A172 (cell line): Measurements from ENCODE around the gene ATP6V1D. TPM values are rescaled to one million over a fixed set of nuclear protein-coding genes. Genes with fewer than 3 reads are reported as not detected.
"Not testable (repeated sequence)": the region's sequence is repeated elsewhere in the genome, so short reads cannot be mapped to it uniquely, and the experiment has no call there.

Experiments used
- DNase-seq: peaks from one replicate; pipeline ENCODE4 v3.0.0-alpha.2; 2015; ENCODE audit warnings: low spot score
- total RNA-seq: library from RNA; depleted of rRNA; stranded (reverse); fragments of >200 nt; shearing (Covaris generic); gene quantifications from 2 replicates; pipeline ENCODE4 v1.2.3, GENCODE V29; 2014; rRNA removed

ATP6V1D gene
- total RNA-seq: 159 and 183 TPM in 2 replicates

DNA sequence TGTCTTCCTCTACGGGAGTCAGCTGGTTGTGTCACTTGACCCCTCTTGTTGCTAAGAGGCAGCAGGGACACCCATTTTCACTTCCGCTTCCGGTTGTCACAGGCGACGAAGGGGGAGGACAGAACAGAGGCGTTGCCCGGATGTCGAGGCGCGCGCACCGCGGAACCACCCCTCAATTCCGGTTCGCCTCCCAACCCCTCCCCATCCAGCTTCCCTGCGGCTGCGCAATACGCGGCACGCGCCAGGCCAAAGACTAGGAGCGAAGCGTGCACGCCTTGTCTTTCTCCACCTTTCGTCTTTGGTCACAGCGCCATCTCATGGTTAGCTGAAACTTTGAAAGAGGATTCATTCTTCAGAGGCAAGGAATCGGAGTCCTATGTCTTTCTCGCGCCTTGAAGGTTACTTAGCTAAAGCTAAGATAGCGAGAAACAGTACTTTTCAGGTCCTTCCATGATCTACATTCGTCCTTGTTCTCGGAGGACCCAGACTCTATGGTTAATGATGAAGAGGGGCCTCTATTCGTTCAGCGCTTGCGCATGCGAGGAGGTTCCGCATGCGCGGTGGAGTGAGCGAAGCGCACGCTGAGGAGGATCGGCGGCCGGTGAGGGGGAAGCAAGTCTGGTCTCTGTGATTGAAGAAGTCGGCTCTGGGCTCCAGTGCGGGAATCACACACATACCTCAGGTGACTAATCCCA, at the start of gene ATP6V1D, which contains the start of gene EIF2S1:
Gene ATP6V1D (minus strand): TSS at position 30 of the 695 bp plus-strand sequence. CDS start 106 bp downstream, outside the sequence.
Gene EIF2S1 (plus strand): TSS at position 554 of the 695 bp plus-strand sequence. CDS start 4,440 bp downstream, outside the sequence.
- DNase-seq: peak; percentile 96

DNA sequence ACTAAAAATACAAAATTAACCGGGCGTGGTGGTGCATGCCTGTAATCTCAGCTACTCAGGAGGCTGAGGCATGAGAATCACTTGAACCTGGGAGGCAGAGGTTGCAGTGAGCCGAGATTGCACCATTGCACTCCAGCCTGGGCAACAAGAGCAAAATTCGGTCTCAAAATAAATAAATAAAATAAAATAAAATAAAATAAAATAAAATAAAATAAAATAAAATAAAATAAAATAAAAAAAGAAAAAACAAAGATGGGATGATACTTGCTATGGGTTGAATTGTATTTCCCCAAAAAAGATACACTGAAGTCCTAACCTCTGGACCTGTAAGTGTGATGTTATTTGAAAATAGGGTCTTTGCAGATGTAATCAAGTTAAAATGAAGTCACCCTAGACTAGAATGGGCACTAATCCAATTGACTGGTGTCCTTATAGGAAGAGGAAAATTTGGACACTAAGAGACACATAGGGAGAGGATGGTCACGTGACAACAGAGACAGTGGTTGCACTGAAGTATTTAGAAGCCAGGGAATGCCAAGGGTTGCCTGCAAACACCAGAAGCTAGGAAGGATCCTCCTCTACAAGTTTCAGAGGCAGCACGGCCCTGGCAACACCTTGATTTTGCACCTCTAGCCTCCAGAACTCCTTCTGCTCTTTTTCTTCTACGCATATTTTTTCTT, 48.7 kb upstream of the ATP6V1D start:
- DNase-seq: not testable (repeated sequence)

- DNase-seq: no peak
These were observed 46.2 kb upstream of the ATP6V1D start for GRCh38 chr14:67405771-67406170.

DNA sequence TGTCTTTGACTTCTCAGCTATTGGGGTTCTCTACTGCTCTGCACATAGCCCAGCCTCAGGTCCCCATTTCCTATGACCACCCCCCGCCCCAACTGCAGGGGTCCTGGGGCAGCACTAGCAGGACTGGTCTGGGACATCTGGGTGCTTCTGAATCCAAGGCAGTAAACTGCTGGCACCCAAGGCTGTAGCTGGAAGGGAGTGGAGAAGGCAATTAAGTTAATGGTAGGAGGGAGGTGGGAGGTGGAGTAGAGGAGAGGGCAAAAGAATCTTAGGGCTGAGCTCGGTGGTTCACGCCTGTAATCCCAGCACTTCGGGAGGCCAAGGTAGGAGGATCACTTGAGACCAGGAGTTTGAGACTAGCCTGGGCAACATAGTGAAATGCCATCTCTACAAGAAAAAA, 40.8 kb upstream of the ATP6V1D start:
- no peak for DNase-seq

GRCh38 chr14:67397536-67397935, 37.9 kb upstream of the ATP6V1D start:
- DNase-seq: no peak

GRCh38 chr14:67396381-67396970, 36.9 kb upstream of the ATP6V1D start:
- DNase-seq: peak; percentile 50

DNA sequence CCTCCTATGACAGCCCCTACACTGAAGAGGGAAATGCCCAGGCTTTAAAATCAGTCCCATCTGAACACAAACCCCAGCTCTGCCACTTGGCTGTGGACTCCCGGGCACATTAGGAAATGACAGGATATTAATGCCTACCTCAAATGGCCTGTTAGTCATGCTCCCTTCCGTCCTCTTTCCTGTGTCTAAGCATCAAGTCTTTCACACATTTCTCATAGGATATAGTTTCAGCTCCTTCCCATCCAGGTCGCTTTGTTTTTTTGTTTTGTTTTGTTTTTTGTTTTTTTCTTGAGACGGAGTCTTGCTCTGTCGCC, 36.2 kb upstream of the ATP6V1D start:
- peak; percentile 45 for DNase-seq

DNA sequence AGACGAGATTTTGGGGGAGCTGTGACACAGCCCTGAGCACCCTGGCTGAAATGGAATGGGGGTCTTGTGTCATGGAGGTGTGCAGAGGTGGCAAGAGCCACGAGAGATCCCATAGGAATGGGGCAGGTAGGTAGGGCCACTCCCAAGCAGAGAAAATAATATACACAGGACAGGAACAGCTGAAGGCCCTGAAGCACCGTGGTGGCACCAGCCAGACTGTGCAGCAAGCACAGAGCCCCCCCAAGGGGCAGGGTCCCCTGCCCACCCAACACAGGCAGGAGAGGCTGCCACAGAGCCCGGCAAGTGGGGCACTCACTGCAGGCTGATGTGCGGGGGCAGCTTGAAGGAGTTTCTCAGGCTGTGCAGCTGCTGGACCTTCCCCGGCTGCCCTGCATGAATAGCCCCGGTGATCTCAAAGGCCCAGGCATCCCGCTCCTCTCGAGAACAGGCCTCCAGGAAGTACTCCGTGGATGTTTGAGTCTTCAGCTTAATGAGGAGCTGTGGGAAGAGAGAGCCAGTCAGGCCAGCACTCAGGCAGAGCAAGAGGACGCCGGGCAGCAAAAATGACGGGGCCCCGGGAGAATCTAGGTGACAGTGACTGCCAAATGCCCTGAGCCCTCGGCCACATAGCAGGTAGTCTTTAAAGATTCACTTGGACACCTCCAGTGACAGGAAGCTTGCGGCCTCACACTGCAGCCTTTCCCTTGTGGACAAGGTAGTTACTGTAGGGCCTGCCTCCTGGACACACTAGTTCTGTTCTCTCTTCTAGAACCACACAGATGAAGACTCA, 35.7 kb upstream of the ATP6V1D start:
- DNase-seq: no peak

GRCh38 chr14:67393689-67394088, 34.1 kb upstream of the ATP6V1D start:
- DNase-seq: peak; percentile 28

- no peak for DNase-seq
These were observed 33.2 kb upstream of the ATP6V1D start for GRCh38 chr14:67392800-67393199.

DNA sequence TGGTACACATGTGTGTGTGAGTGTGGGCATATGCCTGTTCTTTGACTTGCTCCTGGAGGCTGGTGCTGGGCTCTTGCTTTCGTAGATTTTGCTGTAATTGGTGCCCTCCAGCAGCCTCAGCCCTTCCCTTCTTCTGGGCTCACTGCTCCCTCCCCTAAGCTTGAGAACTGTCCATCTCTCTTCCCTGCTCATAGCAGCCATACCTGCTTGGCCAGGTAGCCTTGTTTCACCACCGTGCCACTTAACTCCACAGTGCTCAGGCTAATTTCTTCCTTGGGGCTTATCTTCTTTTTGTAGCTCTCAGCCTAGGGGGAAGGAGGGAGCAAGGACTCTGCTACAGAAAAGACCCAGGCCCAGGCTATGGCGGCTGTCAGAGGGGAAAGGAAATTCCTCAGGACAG, 32.5 kb upstream of the ATP6V1D start:
- DNase-seq: no peak

GRCh38 chr14:67391268-67391667, 31.7 kb upstream of the ATP6V1D start:
- no peak for DNase-seq

GRCh38 chr14:67389811-67390534, 30.4 kb upstream of the ATP6V1D start:
- DNase-seq: no peak

GRCh38 chr14:67389275-67389674, 29.7 kb upstream of the ATP6V1D start:
- DNase-seq: no peak

- no peak for DNase-seq
These were observed 27.6 kb upstream of the ATP6V1D start for GRCh38 chr14:67387195-67387594.

GRCh38 chr14:67385618-67386017, 26.0 kb upstream of the ATP6V1D start:
- no peak for DNase-seq

DNA sequence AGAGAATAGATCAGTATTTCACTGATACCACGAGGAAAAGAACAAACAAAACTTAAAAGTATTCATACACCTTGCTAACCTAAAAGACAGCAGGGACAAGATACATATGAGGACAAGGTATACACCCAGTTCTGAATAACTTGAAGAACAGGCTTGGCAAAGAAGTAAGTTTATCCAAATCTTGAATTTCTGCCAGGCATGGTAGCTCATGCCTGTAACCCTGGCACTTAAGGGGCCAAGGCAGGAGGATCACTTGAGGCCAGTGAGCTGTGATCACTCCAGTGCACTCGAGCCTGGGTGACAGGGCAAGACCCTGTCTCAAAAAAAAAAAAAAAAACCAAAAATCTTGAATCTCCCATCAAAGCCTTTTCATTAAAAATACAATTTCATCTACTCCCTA, 25.5 kb upstream of the ATP6V1D start:
- no peak for DNase-seq

GRCh38 chr14:67377916-67378315, 18.3 kb upstream of the ATP6V1D start:
- no peak for DNase-seq

- no peak for DNase-seq
These were observed 13.7 kb upstream of the ATP6V1D start for GRCh38 chr14:67373347-67373746.

GRCh38 chr14:67372833-67373232, 13.2 kb upstream of the ATP6V1D start:
- no peak for DNase-seq
